Measurements from ENCODE around the gene FOSL1.

GRCh38 chr11:65862941-65863888 lies 37.0 kb downstream of the FOSL1 start:
- no peak for TF ChIP-seq CTCF (conservative IDR thresholded peaks at IDR 0.05; ENCODE audit: low read depth in 2 of 2)
- no peak for TF ChIP-seq REST (IDR thresholded peaks at IDR 0.05; ENCODE audit: unreplicated experiment)
- TF ChIP-seq JUNB (IDR thresholded peaks at IDR 0.05; ENCODE audit: unreplicated experiment), result no peak
- TF ChIP-seq POLR2AphosphoS5 (IDR thresholded peaks at IDR 0.05; ENCODE audit: low read depth), result no peak
- TF ChIP-seq EZH2 (IDR thresholded peaks at IDR 0.05; ENCODE audit: low read depth, unreplicated experiment), result no peak
- no peak for TF ChIP-seq ETS1 (IDR thresholded peaks at IDR 0.05)

Data from GM23338 (cell line).